GOT3 (cell line): ENCODE measurements around the gene GOLGA5.
"Not testable (repeated sequence)": the region's sequence is repeated elsewhere in the genome, so short reads cannot be mapped to it uniquely, and the experiment has no call there.

Experiments used
- DNase-seq: peaks from one replicate; lab custom pipeline; 2025; ENCODE audit warnings: mixed read lengths; lab: John Stamatoyannopoulos, UW

Gene GOLGA5

DNA sequence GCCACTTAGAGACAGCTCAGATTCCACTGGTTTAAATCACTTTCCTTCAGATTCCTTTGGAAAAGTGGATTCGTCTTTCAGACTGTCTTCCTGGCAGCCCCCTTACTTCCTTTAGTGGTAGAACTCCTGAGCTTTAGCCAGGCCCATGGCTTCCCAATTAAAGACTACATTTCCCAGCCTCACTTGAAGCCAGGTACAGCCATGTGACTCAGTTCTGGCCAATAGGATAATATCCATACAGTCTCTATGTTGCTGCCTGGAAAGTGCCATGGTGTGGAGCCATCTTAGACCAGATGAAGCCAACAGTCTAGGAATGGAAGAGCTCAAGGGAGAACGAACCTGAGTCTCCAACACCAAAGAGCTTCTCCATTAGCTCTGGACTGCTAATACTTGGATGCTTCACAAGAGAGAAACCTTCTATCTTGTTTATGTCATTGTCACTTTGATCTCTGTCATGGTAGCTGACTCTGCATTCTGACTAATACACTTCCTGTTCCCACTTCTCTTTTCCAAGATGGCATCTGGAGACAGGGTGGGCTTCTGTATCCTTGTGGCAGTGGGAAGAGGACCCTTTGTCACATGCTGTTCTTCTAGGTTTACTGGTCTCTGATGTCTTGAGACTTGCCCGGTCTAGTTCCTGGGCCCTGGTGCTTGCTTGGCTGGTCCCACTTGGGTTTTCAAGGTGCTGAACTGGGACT is 15.1 kb upstream of the GOLGA5 start:
- not testable (repeated sequence) for DNase-seq

DNA sequence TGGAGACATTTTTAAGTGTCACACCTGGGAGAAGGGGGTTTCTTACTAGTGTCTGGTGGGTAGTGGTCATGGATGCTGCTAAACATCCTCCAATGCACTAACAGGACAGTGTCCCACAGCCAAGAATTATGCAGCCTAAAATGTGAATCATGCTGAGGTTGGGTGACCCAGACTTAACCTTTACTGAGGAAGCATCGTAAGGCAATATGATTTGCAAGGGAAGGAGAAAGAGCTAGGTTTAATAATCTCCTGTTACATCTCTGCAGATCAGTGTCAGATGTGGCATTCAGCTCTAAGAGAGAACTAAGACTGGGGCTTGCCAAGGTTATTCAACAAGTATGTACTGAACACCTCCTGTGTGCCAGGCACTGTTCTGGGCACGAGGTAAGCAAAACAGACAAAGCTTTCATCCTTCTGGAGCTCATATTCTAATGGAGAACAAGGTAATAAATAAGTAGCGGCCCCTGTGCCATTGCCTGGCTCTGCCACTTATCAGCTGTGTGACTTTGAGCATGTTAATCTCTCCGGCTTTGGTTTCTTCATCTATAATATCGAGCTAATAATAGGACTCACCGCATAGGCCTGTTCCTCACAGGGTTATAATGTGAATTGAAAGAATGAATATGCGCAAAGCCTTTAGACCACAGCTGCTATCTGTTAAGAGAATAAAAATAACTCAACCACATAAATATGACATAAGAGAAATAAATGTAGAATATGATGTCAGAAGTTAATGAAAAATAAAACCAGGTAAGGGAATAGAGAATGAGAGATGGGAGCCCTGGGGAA is 13.5 kb upstream of the GOLGA5 start:
- DNase-seq: no peak

DNA sequence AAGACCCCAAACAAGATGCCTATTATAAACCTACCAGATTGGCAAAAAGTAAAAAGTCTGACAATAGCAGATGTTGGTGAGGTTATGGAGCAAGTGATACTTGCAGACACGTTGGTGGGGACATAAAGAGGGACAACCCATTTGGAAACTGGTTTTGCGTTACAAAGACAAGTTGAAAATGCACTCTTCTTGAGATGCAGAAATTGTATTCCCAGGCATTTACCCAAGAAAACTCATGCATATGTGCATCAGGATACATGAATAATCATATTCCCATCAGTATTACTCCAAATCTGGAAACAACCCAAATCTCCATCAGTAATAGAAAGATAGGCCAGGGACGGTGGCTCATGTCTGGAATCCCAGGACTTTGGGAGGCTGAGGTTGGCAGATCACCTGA is 12.8 kb upstream of the GOLGA5 start:
- no peak for DNase-seq

DNA sequence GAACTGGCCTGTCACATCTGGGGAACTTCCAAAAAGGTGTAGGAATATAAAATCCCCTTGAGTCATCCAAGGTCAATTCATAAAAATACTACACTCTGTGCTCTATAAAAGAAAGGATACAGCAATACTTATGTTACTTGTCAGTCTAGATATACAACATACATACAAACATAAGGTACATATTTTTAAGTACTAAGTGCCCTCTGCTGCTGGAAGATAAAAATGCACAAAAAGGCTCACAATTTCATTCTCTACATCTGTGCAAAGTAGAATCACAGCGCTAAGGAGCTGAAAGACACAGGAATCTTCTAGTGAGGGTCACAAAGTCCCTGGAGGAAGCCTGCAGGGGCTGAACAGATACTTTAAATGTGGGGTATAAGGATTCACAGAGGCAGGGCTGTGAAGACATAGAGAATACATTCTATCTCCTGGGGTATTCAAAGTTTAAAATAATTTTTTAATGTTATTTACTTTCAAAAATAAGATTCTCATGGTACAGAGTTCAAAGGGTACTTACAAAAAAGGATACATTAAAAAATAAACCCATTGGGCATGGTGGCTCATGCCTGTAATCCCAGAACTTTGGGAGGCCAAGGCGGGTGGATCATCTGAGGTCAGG is 10.2 kb upstream of the GOLGA5 start:
- DNase-seq: no peak

DNA sequence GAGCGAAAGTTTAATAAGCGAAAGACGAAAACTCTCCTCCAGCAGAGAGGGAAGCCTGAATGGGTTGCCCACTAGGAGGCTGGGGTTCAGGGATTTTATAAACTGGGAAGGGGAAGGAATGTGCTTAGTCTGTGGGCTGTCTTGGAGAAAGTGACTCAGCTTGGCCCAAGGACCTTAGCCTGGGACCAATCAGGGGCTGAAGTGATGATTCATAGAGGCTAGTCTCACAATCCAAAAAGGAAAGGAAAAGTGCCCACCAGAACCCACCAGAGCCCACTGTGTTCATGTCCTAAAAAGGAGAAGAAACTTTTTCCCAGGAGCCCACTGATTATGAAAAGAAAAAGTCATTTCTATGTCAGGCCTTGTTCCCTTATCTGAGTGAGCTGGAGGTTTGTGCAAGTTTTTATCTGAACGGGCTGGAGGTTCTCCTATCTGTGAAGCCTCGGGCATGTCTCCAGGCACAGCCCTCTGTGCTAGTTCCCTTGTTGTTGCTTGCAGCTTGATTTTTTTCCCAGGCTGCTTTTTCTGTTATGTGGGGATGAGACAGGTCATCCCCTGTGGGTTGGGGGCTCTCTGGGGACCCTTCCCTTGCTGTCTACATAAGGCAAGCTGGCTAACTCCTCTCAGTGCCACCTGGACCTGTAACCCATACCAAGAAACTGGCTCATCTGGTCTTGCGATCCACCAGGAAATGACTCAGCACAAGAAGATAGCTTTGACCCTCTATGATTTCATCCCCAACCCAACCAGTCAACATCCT is 8.3 kb upstream of the GOLGA5 start:
- DNase-seq: no peak

DNA sequence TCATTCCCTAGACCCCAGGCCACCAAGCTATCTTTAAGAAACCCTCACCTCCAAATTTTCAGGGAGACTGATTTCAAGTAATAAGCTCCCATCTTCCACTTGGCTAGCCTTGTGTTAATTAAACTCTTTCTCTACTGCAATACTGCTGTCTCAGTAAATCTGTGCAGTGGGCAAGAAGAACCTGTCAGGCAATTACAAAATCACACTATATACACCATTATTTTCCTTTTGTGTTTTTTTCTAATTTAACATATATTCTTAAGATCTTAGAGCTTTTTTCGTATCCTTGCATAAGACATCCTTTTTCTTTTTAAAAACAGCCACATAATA is 7.7 kb upstream of the GOLGA5 start:
- no peak for DNase-seq

DNA sequence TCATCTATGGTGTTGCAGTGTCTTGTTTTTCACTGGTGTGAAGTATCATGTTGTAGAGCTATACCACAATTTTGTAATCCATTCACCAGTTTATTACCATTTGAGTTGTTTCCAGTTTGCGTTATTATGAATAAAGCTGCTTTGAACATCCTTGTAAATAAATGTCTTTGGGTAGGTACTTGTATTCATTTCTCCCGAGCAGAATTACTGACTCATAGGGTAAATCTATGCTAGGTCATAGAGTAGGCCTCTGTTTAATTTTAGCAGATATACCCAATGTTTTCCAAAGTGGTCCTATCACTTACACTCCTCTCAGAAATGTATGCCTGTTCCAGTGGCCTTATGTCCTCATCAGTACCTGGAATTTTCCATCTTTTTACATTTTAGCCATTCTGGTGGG is 6.6 kb upstream of the GOLGA5 start:
- DNase-seq: no peak

DNA sequence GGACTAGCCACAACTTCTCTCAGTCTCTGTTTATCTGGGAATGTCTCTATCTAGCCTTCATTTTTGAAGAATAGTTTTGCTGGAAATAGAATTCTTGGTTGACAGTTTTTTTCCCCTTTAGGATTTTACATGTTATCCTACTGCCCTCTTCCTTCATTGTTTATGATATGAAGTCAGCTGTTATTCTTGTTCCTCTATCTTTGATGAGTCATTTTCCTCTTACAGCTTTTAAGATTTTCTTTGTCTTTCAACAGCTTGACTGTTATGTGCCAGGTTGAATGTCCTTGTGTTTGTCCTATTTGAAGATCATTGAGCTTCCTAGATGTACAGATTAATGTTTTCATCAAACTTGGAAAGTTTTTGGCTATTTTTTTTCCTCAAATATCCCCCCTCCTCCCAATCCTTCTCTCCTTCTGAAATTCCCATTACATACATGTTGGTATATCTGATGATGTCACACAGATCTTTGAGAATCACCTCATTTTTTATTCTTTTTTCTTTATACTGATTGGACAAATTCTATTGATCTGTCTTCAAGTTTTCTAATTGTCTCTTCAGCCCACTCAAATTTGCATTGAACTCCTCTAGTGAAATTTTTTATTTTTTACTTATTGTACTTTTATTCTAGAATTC is 4.5 kb upstream of the GOLGA5 start:
- DNase-seq: no peak

DNA sequence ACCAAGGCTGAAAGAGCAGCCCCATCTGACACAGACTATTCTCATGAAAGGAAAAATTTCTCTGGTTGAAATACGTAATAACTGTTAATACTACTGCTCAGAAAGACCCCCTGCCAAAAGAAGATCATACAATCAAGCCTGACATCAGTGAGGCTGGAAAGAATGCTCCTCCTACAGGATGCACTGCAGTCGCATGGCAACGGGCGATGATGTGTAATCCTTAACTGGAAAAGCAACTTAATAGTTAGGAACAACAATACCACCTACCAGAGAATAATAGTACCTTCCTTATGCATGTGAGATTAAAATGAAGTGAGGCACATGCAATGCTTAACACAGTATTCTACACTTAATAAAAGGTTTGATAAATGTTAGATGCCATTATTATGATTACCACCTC is 1.2 kb upstream of the GOLGA5 start:
- no peak for DNase-seq

DNA sequence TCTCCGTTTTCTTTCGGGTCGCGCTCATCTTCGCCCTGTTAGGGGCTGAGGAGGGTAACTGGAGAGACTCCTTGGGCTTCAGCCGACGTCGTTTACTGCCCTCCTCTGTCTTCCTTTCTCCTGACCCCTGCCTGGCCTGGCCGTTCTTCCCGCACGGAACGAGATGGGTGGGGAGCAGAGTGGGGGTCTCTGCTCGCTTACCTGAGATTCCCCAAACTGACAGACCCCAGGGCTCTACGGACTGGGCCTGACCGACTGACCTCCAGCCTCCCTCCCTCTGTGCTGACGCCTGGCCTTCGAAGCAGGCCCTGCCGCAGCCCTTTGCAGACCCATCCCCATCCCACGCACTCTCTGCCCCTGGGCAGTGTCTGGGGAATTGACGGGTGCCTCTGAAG is 439 bp downstream of the GOLGA5 start:
- no peak for DNase-seq

DNA sequence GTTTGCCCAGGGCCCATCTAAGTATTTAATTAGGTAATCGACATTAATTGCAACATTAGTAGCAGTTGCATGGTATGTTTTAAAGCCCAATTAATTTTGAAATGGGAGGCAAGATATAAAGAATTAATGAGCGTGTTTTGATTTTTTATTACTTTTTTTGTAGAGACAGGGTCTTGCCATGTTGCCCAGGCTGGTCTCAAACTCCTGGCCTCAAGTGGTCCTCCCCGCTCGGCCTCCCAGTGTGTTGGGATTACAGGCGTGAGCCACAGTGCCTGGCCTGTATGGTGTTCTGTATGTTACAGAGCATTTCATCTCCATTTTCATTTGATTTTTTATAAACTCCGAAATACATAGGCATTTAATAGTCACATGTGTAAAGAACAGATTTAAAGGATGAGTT is 856 bp downstream of the GOLGA5 start:
- DNase-seq: no peak

DNA sequence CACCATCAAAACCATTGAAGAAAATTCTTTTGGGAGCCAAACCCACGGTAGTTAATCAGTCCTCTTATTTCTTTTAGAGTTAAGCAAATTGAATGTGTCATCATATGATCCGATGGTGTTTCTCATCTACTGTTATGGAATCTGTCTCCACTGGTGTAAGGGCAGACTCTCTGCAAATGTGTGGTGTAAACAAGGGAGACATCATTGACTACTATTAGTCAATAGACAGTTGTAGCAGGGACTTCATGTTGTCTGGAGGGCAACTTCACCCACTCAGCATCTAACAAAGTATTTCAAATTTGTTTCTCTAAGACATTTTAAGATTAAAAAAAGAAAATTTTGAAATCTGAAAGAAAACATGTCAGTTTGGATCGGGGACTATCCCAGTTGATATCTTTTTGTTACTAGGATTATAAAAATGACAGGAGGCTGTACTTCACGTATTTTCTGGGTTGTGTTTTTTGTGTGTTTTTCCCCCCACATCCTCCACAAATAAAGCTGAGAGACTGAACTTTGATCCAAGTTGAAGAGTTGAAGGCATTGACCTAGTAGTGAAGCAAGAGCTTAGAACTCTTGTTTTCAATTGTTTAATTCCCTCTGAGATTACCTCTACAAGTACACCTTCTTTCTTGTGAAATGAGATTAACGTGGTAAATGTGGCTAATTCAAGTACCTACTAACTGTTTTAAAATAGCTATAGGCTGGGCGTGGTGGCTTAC is 4.0 kb downstream of the GOLGA5 start:
- no peak for DNase-seq

DNA sequence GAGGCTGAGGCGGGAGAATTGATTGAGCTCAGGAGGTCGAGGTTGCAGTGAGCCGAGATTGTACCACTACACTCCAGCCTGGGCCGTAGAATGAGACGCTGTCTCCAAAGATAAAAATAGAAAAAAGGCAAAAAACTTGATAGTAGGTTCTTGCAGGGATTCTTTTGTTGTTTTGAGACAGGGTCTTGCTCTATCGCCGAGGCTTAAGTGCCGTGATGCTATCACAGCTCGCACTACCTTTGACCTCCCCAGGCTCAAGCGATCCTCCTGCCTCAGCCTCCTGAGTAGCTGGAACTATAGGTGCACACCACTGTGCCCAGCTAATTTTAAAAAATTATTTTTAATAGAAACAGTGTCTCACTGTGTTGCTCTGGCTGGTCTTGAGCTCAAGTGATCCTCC is 4.7 kb downstream of the GOLGA5 start:
- DNase-seq: no peak

DNA sequence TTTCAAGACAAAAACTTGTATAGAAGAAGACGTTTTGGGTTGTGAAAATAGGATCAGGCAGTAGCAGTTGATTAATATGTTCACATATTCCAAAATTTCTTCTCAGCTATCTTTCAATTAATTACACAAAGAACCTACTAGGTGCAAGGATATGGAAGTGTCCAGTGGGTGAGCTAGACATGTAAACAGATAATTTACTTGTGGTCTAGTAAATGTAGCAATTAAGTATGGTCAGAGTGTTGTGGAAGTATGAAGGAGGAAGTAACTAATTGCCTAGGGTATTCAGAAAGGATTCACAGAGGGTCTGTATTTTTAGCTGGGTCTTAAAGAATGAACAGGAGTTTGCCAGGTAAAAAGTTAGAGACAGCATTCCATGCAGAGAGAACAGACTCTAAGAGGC is 5.9 kb downstream of the GOLGA5 start:
- DNase-seq: no peak

DNA sequence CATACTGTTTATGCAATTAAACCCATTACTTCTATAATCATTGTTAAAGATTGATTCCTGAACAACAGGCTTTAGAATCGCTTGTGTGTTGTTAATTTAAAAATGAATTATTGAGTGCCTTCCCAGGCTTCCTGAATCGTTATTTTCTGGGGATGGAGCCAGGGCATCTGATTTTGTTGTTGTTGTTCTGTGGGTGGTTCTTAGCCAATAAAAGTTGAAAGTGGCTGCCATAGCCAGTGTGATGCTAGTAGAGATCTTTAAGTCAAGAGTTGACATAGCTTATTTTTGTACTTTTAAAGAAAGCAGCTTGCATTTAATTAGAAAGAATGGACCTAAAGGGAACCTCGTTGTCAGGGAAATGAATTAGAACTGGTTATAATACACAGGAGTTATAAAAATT is 6.4 kb downstream of the GOLGA5 start:
- no peak for DNase-seq

DNA sequence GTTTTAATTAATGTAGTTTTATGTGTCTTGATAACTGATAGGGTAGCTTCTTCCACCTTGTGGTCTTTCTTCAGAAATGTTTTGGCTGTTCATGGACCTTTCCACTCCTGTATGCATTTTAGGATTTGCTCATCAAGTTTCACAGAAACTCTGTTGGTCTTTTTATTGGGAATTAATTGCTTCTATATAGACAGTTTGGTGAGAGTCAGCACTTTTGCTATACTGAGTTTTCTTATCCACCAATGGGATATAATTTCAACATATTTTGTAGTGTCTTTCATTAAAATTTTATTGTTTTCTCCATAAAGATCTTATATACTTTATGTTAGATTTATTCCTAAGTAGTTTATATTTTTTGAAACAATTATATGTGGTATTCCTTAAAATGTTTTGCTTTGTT is 7.8 kb downstream of the GOLGA5 start:
- no peak for DNase-seq

DNA sequence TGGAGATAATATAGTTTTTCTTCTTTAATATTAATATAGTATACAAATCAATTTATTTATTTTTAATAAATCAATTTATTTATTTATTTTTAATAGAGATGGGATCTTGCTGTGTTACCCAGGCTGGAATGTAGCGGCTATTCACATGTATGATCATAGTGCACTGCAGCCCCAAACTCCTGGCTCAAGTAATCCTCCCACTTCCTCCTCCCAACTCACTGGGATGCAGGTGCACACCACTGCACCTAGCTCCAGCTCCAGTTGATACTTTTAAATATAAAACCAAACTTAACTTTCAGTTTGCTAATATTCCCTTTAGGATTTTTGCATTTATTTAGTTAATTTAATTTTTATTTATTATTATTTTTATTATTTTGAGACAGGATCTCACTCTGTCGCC is 8.6 kb downstream of the GOLGA5 start:
- no peak for DNase-seq

DNA sequence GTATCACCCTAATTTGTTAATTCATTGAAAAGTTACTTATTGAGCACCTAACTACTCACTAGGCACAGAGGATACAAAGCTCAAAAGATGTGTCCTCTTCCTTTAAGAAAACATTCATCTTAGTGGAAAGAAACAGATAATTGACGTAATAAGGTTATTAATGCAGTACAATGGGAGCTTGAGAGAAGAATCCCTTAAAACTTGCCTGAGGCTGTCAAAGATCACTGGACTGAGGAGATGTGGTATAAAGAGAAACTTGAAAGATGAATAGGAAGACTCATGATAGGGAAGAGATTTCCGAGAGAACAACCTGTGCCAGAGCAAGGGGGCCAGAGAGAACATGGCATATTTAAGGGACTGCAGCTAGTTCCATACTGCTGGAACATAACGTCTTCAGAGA is 19.1 kb downstream of the GOLGA5 start:
- DNase-seq: no peak

DNA sequence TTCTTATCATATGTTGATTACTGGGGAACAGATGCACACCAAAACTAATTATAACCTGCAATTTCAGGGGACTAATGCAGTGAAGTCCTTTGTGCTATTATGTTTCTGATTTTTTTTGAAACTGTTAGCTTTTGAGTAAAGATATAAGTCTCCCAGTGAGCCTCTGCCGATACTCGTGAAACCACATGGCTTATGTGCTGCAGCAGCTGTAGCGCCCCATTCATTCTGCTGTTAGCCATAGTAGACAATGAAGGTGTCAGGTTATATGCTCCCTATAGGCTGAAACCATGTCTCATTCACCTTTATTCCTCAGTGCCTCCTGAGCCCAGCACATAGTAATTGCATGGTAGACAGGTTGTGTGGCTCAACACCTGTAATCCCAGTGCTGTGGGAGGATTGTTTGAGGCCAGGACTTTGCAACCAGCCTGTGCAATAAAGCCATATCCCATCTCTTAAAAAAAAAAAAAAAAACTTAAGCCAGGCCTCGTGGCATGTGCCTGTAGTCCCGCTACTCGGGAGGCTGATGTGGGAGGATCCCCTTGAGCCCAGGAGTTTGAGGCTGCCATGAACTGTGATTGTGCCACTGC is 25.0 kb downstream of the GOLGA5 start:
- DNase-seq: no peak

DNA sequence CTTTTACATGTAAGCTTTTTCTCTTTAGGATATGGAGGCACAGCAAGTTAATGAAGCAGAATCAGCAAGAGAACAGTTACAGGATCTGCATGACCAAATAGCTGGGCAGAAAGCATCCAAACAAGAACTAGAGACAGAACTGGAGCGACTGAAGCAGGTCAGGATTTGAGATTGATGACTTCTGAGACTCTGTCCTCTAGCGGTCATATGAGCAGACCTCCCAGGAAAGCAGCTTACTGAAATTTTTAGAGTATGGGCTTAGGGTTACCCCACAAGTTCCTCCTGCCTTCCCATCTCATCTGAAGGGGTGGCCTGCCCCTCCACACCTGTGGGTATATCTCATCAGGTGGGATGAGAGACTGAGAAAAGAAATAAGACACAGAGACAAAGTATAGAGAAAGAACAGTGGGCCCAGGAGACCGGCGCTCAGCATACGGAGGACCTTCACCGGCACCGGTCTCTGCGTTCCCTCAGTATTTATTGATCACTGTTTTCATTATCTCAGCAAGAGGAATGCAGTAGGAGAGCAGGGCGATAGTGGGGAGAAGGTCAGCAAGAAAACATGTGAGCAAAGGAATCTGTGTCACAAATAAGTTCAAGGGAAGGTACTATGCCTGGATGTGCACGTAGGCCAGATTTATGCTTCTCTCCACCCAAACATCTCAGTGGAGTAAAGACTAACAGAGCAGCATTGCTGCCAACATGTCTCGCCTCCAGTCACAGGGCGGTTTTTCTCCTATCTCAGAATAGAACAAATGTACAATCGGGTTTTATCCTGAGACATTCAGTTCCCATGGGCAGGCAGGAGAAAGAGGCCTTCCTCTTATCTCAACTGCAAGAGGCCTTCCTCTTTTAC is 25.8 kb downstream of the GOLGA5 start:
- not testable (repeated sequence) for DNase-seq
